Right forelimb (tissue), 1 donor: ENCODE measurements around the gene CASP3.
"Not testable (repeated sequence)": the region's sequence is repeated elsewhere in the genome, so short reads cannot be mapped to it uniquely, and the experiment has no call there.

Experiments used
- DNase-seq: peaks from one replicate; pipeline ENCODE4 v3.0.0-alpha.2; 2018

CASP3 gene

GRCh38 chr4:184591747-184592270, 57.4 kb downstream of the CASP3 start:
- not testable (repeated sequence) for DNase-seq

DNA sequence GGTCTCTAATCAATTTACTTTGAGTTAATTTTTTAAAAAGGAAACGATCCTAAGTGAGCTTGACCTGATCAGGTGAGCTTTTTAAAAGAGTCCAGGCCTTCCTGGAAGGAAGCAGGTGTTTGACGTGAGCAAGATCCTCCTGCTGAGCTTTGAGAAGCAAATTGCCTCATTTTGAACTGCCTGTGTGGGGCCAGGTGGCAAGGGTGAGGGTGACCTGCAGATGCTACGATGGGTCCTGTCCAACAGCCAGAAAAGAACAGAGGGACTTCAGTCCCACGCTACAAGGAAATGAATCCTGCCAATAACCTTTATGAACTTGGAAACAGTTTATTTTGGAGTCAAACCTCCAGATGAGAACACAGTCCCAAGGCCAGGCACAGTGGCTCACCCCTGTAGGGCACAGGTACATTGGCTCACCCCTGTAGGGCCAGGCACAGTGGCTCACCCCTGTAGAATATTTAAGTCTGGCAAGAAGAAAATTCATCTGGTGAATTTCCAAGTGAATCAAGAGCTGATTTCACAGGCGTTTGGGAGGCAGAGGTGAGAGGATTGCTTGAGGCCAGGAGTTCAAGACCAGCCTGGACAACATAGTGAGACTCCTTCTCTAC, 58.1 kb downstream of the CASP3 start:
- no peak for DNase-seq

GRCh38 chr4:184590196-184590595, 59.1 kb downstream of the CASP3 start:
- no peak for DNase-seq

- DNase-seq = no peak
Measured at GRCh38 chr4:184588893-184589292, 60.4 kb downstream of the CASP3 start.

DNA sequence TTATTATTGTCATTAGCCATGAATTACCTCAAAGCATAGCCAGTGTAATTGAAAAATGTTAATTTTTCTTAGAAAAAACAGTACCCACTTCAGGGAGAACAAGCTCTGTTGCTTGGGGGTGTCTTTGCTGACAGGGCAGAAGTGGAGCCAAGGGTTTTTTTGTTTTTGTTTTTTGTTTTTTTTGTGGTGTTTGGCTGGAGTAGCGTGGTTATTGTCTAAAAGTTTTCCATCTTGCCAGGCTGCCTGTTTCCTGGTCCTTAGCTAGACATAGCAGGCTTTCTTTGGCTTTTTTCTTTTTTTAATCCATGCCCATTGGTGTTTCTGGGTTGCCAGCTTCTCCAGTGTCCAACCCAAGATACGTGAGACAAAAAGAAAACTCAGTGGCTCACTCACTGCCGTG, 61.5 kb downstream of the CASP3 start:
- DNase-seq = no peak

- DNase-seq = no peak
Measured at GRCh38 chr4:184587221-184587620, 62.0 kb downstream of the CASP3 start.

GRCh38 chr4:184583738-184584502, 65.3 kb downstream of the CASP3 start:
- no peak for DNase-seq
